ENCODE results near the gene PDZD11.

GRCh38 chrX:70289168-70289792 lies 447 bp downstream of the PDZD11 start:
- TF ChIP-seq POLR2AphosphoS5 (IDR thresholded peaks at IDR 0.05; ENCODE audit: low read depth, low read length), result no peak
- no peak for TF ChIP-seq POLR2A (IDR thresholded peaks at IDR 0.05; ENCODE audit: low read depth, low read length)
